Vagina (tissue), 2 donors: ENCODE data around the gene HAPLN2. TPM values are rescaled to one million over a fixed set of nuclear protein-coding genes. Genes with fewer than 3 reads are reported as not detected.
A peak's percentile ranks its signal among the peaks of the same experiment; 100 is the strongest.

ENCODE experiments used
- DNase-seq, 2 donors: peaks; one replicate each; pipeline ENCODE4 v3.0.0-alpha.2; 2017; ENCODE audit errors: extremely low spot score in 2 of 2
- H3K27ac ChIP-seq: fragments of 200-600 bp; sonication (generic); one replicate; pipeline ENCODE4 v1.5.1; 2019
- H3K27me3 ChIP-seq: fragments of 200-600 bp; sonication (generic); one replicate; pipeline ENCODE4 v1.5.1; 2019
- H3K36me3 ChIP-seq, 2 donors: fragments of 200-600 bp; sonication (generic); one replicate each; pipeline ENCODE4 v1.5.1; 2017 to 2019
- H3K4me1 ChIP-seq: fragments of 200-600 bp; sonication (generic); one replicate; pipeline ENCODE4 v1.5.1; 2019
- H3K4me3 ChIP-seq, 2 donors: fragments of 200-600 bp; sonication (generic); 1 replicate in 1 of 2; 2 replicates in 1 of 2; pipeline ENCODE4 v1.5.1; 2016 to 2019
- H3K9me3 ChIP-seq: fragments of 200-600 bp; sonication (generic); one replicate; pipeline ENCODE4 v1.5.1; 2019
- POLR2A ChIP-seq, 2 donors: fragments of 450-650 bp; IDR thresholded peaks; one replicate each; pipeline ENCODE4 v1.6.1; 2017; ENCODE audit warnings: antibody characterized with exemption in 2 of 2, mild to moderate bottlenecking in 2 of 2, moderate library complexity in 2 of 2
- POLR2AphosphoS5 ChIP-seq, 2 donors: sonication (generic); formaldehyde crosslinking; IDR thresholded peaks; one replicate each; pipeline ENCODE4 v1.9.0; 2017; ENCODE audit warnings: antibody characterized with exemption in 2 of 2, mild to moderate bottlenecking in 2 of 2, low read depth in 1 of 2; ENCODE audit not compliant: insufficient read depth in 1 of 2
- intact Hi-C: fragments of 100-400 bp; cut with DNase I; formaldehyde crosslinking; loops from one replicate; pipeline ENCODE4 v1.15.1; 2023
- total RNA-seq: library from RNA; depleted of rRNA; stranded (reverse); fragments of >200 nt; gene quantifications from one replicate; pipeline ENCODE4 v1.2.3, GENCODE V29; 2016
- TF ChIP-seq, protein P1 (sequence below), 3 experiments: fragments of 450-650 bp in 2 of 3; fragments of 200-600 bp in 1 of 3; sonication (generic) in 1 of 3; IDR thresholded peaks; one replicate each; pipeline ENCODE4 v1.5.1; 2017 to 2019; ENCODE audit warnings: antibody characterized with exemption in 3 of 3, mild to moderate bottlenecking in 2 of 3, moderate library complexity in 2 of 3

Gene HAPLN2
- total RNA-seq, 1 donor from 2014 or later = not detected

DNA sequence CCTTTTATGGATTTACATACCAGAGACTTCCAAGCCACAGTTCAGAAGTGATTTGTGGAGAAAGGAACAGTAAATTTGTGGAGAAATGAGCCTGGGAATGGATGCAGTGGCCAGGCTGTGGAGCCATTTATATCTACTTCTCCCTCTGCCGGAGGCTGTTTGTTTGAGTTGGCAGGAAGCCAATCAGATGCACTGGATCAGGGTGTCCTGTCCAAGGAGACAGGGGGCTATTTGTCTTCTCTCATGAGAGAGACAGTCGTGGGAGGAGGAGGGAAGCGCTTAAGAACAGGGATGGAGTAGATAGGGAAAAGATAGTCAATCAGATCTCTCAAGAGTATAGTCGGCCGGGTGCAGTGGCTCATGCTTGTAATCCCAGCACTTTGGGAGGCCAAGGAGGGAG, 2.8 kb upstream of the HAPLN2 start:
- DNase-seq = no peak

DNA sequence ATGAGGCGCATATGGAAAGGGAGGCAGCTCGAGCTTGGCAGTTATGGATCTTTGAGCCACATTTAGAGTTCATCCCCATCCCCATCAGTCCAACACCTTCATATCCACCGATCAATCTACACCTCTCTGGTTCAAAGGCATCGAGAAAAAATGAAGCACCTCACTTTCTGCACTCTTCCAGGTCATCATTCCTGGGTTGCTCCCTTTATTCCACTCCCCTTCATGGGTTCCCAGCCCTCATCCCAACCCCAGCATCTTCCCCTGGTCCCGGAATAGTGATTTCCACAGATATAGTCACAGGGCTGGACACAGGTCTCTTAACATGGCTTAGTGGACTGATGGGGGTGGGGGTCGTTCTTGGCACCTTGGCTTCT, 354 bp downstream of the HAPLN2 start:
- H3K27ac ChIP-seq = no peak overlapping the region
- intact Hi-C loops = no loop called here
- no peak for TF ChIP-seq POLR2A (IDR thresholded peaks at IDR 0.05)
- TF ChIP-seq POLR2AphosphoS5 (IDR thresholded peaks at IDR 0.05; ENCODE audit: insufficient read depth in 1 of 2, low read depth in 1 of 2) = no peak
- TF ChIP-seq, protein P1, sequence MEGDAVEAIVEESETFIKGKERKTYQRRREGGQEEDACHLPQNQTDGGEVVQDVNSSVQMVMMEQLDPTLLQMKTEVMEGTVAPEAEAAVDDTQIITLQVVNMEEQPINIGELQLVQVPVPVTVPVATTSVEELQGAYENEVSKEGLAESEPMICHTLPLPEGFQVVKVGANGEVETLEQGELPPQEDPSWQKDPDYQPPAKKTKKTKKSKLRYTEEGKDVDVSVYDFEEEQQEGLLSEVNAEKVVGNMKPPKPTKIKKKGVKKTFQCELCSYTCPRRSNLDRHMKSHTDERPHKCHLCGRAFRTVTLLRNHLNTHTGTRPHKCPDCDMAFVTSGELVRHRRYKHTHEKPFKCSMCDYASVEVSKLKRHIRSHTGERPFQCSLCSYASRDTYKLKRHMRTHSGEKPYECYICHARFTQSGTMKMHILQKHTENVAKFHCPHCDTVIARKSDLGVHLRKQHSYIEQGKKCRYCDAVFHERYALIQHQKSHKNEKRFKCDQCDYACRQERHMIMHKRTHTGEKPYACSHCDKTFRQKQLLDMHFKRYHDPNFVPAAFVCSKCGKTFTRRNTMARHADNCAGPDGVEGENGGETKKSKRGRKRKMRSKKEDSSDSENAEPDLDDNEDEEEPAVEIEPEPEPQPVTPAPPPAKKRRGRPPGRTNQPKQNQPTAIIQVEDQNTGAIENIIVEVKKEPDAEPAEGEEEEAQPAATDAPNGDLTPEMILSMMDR (IDR thresholded peaks at IDR 0.05) = no peak
- H3K27me3 ChIP-seq = peaks cover 7% of the 10 kb centered on the region
- no peaks in the 10 kb centered on the region for H3K36me3 ChIP-seq
- H3K4me1 ChIP-seq = peaks cover 8% of the 10 kb centered on the region
- H3K9me3 ChIP-seq = no peaks in the 10 kb centered on the region
- no peak for DNase-seq
- no peak overlapping the region for H3K4me3 ChIP-seq

More for the DNA sequence above, 2.8 kb upstream of the HAPLN2 start:
- TF ChIP-seq, protein P1 (IDR thresholded peaks at IDR 0.05) = no peak
- TF ChIP-seq POLR2AphosphoS5 (IDR thresholded peaks at IDR 0.05; ENCODE audit: insufficient read depth in 1 of 2, low read depth in 1 of 2) = peak in 1 of 2 donors; percentile 54
- Histone ChIP-seq H3K4me3 (no peak overlapping the region), H3K27me3 (no peaks in the 10 kb centered on the region), H3K36me3 (no peaks in the 10 kb centered on the region), H3K27ac (peak overlapping the region; percentile 38), H3K4me1 (no peaks in the 10 kb centered on the region), H3K9me3 (no peaks in the 10 kb centered on the region)
- intact Hi-C loops = no loop called here

DNA sequence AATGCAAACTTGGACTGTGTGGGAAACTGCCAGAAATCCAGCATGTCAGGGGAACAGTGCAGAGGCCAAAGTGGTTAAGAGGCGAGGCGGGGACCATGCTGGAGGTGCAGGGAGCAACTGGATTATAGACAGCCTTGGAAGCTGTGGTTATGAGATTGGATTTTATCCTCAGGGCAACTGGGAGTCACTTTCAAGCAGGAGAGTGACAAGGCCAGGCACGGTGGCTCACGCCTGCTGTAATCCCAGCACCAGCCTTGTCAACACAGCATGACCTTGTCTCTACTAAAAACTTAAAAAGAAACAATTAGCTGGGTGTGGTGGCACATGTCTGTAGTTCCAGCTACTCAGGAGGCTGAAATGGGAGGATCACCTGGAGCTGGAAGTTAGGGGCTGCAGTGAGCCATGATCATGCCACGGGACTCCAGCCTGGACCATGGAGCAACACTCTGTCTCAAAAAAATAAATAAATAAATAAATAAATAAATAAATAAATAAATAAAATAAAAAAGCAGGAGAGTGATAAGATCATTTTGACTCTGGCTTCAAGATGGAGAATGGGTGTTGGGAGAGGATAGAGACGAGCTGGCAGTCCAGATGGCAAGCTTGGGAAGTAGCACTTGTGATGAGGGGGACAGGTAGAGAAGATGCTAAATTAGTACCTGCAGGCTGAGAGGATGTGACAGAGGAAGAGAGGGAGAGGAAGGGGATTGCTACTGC, 3.5 kb downstream of the HAPLN2 start:
- Histone ChIP-seq H3K27me3 (peaks cover 17% of the 10 kb centered on the region), H3K4me3 (no peak overlapping the region)

DNA sequence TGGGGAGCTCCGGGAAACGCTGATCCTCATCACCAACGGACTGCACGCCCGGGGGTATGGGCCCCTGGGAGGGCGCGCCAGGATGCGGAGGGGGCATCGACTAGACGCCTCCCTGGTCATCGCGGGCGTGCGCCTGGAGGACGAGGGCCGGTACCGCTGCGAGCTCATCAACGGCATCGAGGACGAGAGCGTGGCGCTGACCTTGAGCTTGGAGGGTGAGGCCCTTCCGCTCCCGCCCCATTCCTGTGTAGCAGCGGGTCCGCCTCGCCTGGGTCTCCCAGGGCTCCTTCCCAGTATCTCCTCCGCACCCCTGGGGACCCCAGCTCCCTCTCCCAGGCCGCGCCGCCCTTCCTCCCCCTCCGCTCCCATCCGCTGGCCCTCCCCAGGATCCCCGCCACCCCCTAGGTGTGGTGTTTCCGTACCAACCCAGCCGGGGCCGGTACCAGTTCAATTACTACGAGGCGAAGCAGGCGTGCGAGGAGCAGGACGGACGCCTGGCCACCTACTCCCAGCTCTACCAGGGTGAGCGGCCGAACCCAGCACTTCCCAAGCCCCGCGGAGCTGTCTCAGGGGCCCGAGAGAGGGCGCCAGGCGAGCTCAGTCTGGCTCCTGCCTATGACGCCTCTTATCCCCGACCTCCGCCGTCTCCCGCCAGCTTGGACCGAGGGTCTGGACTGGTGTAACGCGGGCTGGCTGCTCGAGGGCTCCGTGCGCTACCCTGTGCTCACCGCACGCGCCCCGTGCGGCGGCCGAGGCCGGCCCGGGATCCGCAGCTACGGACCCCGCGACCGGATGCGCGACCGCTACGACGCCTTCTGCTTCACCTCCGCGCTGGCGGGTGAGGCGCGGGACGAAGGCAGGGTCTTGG, 5.0 kb downstream of the HAPLN2 start:
- H3K27ac ChIP-seq = peak overlapping the region; percentile 53
- H3K4me1 ChIP-seq = peaks cover 19% of the 10 kb centered on the region
- intact Hi-C loops = loop anchor here (5.0 kb wide), 1 partner anchor 43 kb away; no protein-coding TSS in a partner anchor
- H3K4me3 ChIP-seq = peak overlapping the region; percentile 40
- TF ChIP-seq POLR2AphosphoS5 (IDR thresholded peaks at IDR 0.05; ENCODE audit: insufficient read depth in 1 of 2, low read depth in 1 of 2) = no peak
- TF ChIP-seq, protein P1 (IDR thresholded peaks at IDR 0.05) = no peak
- TF ChIP-seq POLR2A (IDR thresholded peaks at IDR 0.05) = no peak
- H3K27me3 ChIP-seq = peaks cover 17% of the 10 kb centered on the region
- DNase-seq = no peak
- no peaks in the 10 kb centered on the region for H3K9me3 ChIP-seq
- no peaks in the 10 kb centered on the region for H3K36me3 ChIP-seq

More for the DNA sequence above, 3.5 kb downstream of the HAPLN2 start:
- H3K36me3 ChIP-seq = no peaks in the 10 kb centered on the region
- no peak overlapping the region for H3K27ac ChIP-seq
- H3K9me3 ChIP-seq = no peaks in the 10 kb centered on the region
- intact Hi-C loops = loop anchor here (5.0 kb wide), 1 partner anchor 45 kb away; no protein-coding TSS in a partner anchor
- H3K4me1 ChIP-seq = peaks cover 19% of the 10 kb centered on the region
- TF ChIP-seq, protein P1 (IDR thresholded peaks at IDR 0.05) = no peak
- TF ChIP-seq POLR2A (IDR thresholded peaks at IDR 0.05) = no peak
- no peak for TF ChIP-seq POLR2AphosphoS5 (IDR thresholded peaks at IDR 0.05; ENCODE audit: insufficient read depth in 1 of 2, low read depth in 1 of 2)
- DNase-seq = no peak
